Fibroblast of mammary gland (primary cell): ENCODE data around the gene AKAP12.
"Not testable (repeated sequence)": the region's sequence is repeated elsewhere in the genome, so short reads cannot be mapped to it uniquely, and the experiment has no call there.

ENCODE experiments used
- DNase-seq: peaks from one replicate; pipeline ENCODE4 v3.0.0-alpha.2; 2010; ENCODE audit warnings: low read depth
- H3K4me3 ChIP-seq: 2 replicates; pipeline ENCODE4 v1.5.1; 2011; ENCODE audit warnings: low read depth, mild to moderate bottlenecking, low read length, moderate library complexity; ENCODE audit not compliant: control insufficient read depth
- TF ChIP-seq, protein P1 (sequence below): conservative IDR thresholded peaks from 2 replicates; pipeline ENCODE4 v1.5.1; 2011; ENCODE audit warnings: low read depth, low read length, inconsistent platforms; ENCODE audit not compliant: control insufficient read depth, insufficient read depth

Gene AKAP12

DNA sequence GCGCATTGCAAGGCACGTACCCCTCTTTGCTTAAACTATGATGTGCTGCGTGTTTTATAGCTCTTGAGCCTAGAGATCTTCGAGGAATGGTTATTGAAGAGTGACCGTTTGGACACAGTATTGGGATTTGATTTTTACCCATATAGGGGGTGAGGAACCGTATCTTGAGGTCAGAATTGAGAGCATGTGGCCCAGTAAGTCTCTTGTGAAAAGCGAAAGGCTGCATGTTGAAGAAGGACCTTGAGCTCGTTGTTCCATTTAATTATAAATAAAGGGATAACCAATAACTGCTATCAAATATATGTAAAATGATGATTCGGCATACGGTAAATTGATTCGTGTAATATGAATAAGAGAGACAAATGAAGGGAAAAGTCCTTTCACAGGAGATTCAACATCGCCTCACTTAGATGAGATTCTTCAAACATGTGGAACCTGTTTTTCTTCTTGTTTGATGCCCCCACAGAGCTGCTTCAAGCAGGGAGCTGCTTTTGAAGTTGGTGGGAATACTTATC is 66.6 kb downstream of the AKAP12 start:
- TF ChIP-seq, protein P1, sequence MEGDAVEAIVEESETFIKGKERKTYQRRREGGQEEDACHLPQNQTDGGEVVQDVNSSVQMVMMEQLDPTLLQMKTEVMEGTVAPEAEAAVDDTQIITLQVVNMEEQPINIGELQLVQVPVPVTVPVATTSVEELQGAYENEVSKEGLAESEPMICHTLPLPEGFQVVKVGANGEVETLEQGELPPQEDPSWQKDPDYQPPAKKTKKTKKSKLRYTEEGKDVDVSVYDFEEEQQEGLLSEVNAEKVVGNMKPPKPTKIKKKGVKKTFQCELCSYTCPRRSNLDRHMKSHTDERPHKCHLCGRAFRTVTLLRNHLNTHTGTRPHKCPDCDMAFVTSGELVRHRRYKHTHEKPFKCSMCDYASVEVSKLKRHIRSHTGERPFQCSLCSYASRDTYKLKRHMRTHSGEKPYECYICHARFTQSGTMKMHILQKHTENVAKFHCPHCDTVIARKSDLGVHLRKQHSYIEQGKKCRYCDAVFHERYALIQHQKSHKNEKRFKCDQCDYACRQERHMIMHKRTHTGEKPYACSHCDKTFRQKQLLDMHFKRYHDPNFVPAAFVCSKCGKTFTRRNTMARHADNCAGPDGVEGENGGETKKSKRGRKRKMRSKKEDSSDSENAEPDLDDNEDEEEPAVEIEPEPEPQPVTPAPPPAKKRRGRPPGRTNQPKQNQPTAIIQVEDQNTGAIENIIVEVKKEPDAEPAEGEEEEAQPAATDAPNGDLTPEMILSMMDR = no peak
- no peak overlapping the region for H3K4me3 ChIP-seq
- no peak for DNase-seq

DNA sequence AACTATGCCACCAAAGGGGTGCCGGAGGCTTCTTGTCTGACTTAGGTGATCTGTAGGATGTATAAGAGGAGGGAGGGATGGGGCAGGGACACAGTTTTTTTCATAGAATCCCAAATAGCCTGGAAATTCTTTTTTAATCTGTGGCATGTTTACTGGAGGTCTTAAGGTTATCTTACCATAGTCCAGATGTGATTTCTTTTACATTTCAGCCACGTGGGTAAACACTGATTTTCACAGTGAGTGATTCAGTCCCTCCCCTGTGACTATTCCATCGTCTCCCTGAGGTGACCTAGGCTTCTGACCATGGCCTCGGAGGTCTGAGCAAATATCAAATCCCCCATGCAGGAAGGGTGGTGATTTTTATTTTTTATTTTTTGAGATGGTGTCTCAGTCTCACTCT is 67.7 kb downstream of the AKAP12 start:
- TF ChIP-seq, protein P1 = no peak
- no peak for DNase-seq

DNA sequence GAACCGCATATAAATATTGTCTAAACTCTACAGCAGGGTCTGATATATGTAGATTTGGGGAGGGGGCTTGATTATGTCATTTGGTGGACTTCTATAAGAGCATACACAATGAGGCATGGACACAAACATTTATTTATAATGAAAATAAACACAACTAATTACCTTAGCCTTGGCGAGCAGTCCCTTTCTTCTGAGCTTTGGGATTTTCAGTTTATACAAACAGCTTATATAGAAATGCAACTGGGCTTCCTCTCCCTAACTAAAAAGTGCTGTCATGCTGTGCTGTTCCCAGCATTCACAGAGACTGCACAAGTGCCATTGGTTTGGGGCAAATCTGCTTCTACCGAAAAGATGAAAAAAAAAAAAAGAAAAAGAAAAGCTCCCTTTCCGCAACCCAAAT is 69.9 kb downstream of the AKAP12 start:
- no peak overlapping the region for H3K4me3 ChIP-seq
- DNase-seq = no peak
- TF ChIP-seq, protein P1 = no peak

More for the DNA sequence above, 67.7 kb downstream of the AKAP12 start:
- no peak overlapping the region for H3K4me3 ChIP-seq

DNA sequence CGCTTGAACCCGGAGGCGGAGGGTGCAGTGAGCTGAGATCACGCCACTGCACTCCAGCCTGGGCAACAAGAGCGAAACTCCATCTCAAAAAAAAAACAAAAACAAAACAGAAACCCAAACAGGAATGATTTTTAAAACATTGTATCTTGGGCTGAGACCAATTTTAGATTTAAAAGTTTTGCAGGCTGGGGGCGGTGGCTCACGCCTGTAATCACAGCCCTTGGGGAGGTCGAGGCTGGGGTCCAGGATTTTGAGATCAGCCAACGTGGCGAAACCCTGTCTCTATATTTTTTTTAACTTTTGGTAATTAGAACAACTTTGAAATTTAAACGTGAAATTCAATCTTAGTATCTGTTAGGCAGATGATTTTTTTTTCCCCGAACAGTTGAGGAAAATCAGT is 70.5 kb downstream of the AKAP12 start:
- H3K4me3 ChIP-seq = no peak overlapping the region
- TF ChIP-seq, protein P1 = no peak
- no peak for DNase-seq

DNA sequence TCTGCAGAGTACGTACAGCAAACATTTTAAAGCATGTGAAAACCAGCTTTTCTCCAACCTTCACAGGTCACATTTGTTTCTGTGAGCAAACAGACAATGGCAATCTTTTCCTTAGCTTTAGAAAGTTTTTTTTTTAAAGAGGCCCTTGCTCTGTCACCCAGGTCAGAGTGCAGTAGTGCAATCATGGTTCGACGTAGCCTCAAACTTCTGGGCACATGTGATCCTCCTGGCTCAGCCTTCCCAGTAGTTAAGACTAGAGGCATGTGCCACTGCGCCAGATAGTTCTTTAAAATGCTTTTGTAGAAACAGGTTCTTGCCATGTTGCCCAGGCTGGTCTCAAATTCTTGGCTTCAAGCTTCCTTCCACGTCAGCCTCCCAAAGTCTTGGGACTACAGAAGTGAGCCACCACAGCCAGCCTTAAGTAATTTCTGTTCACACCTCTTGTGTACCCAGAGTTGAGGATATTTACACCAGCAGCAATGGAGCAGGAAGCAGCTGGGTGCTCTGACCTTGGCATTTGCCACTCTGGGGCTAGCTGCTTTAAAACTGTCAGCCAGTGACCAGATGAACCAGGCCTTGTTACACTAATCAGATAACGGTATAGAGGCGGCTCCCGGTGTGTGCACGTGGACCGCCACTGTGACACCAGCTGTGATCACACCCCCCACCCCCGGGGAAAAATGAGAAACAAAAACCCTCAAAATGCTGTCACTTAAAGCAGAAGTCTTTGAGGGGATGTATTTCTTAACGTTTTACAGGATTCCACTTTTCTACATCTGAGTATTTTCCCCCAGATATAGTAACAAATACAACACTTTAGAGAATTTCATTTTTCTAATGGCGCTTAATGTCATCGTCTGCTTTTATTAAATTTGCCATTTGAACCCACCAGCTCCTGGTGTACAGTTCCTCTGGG is 71.3 kb downstream of the AKAP12 start:
- DNase-seq = no peak
- H3K4me3 ChIP-seq = no peak overlapping the region
- TF ChIP-seq, protein P1 = no peak

DNA sequence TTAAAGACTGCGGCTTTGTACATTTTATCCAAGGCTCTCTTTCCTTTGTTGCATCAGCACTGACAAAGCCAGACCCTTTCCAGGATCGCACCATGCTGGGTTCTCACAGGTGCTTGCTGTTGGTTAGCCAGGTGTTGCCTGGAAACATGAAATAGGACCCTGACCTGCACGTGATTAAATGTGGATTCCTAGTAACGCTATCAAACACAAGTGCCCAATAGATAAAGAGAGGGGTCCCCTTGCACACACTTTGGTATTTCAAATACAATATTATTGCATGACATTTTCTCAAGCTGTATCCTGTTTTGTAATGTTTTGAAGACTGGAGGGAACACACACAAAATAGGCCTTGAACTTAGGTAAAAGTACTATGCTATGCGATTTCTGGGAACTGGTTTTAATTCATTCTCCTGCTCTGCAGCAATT is 73.3 kb downstream of the AKAP12 start:
- TF ChIP-seq, protein P1 = no peak
- no peak for DNase-seq
- H3K4me3 ChIP-seq = no peak overlapping the region

DNA sequence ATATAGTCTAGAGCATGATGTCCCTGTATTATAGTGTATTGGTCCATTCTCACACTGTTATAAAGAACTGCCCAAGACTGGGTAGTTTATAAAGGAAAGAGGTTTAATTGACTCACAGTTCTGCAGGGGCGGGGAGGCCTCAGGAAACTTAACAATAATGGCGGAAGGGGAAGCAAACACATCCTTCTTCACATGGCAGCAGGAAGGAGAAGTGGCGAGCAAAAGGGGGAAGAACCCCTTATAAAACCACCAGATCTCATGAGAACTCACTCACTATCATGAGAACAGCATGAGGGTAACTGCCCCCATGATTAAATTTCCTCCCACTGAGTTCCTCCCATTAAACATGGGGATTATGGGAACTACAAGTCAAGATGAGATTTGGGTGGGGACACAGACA is 75.9 kb downstream of the AKAP12 start:
- DNase-seq, H3K4me3 ChIP-seq: not testable (repeated sequence)
